HepG2 (cell line): ENCODE data around the gene SCP2. TPM values are rescaled to one million over a fixed set of nuclear protein-coding genes. Genes with fewer than 3 reads are reported as not detected.

Experiments used
- ATAC-seq: fragments of 200-7000 bp; cut with Tn5 transposase; 3 replicates; pipeline ENCODE4 v1.9.1; 2020; ENCODE audit warnings: mild to moderate bottlenecking, moderate library complexity
- BruUV-seq: library from RNA; stranded (reverse); fragments of 400-500 nt; replicated peaks from 2 replicates; lab custom pipeline; 2021; lab: Mats Ljungman, UMichigan
- CTCF ChIA-PET: fragments of 300-600 bp; formaldehyde crosslinking; extraction: SDS; loops from one replicate; lab custom pipeline; 2021; ENCODE audit warnings: low total read pairs, inconsistent platforms, low intra/inter-chr PET ratio; lab: Yijun Ruan, JAX
- POLR2A ChIA-PET: fragments of 350-600 bp; sonication (Branson Sonifier 250); formaldehyde crosslinking; loops from one replicate; lab custom pipeline; 2020; ENCODE audit warnings: antibody characterized with exemption, inconsistent platforms; lab: Yijun Ruan, JAX
- DNase-seq: peaks from one replicate; pipeline ENCODE4 v3.0.0-alpha.2; 2015; ENCODE audit warnings: low spot score
- FAIRE-seq: peaks from 3 replicates; lab custom pipeline; 2011; peaks lifted over from hg19 to GRCh38; lab: Jason Lieb, UNC
- H2AFZ ChIP-seq: one replicate; pipeline ENCODE4 v1.6.1; 2011; ENCODE audit warnings: low read length, inconsistent platforms
- H3K27ac ChIP-seq: fragments of 300-600 bp; 3 replicates; pipeline ENCODE4 v1.8.0; 2011; ENCODE audit warnings: mixed run types, mild to moderate bottlenecking, mixed read lengths, low read length, inconsistent platforms; ENCODE audit not compliant: insufficient read depth; ENCODE audit errors: extremely low read length
- H3K27me3 ChIP-seq, 2 experiments: fragments of 200-600 bp in 1 of 2; 2 replicates in 1 of 2; 3 replicates in 1 of 2; pipeline versions ENCODE4 v1.6.0 to v1.8.0; 2011; ENCODE audit warnings: low read length in 2 of 2, mild to moderate bottlenecking in 2 of 2, moderate library complexity in 2 of 2, inconsistent platforms in 1 of 2; ENCODE audit not compliant: insufficient read depth in 2 of 2, control insufficient read depth in 1 of 2
- H3K36me3 ChIP-seq, 2 experiments: fragments of 200-600 bp in 1 of 2; replicated peaks in 1 of 2; 2 replicates in 1 of 2; 3 replicates in 1 of 2; pipeline versions ENCODE4 v1.5.1 to v1.8.0; 2011; ENCODE audit warnings: low read length in 2 of 2, inconsistent platforms in 1 of 2; ENCODE audit not compliant: insufficient read depth in 2 of 2, control insufficient read depth in 1 of 2
- H3K4me1 ChIP-seq: 2 replicates; pipeline ENCODE4 v1.5.1; 2012; ENCODE audit warnings: low read length, inconsistent platforms; ENCODE audit not compliant: insufficient read depth
- H3K4me2 ChIP-seq: 2 replicates; pipeline ENCODE4 v1.6.0; 2011; ENCODE audit warnings: low read depth, low read length, inconsistent platforms
- H3K4me3 ChIP-seq, 3 experiments: fragments of 200-600 bp in 1 of 3; sonication (generic), shearing (Covaris generic) in 1 of 3; replicated peaks in 1 of 3; 2 replicates each; pipeline ENCODE4 v1.5.1; 2011 to 2016; ENCODE audit warnings: low read length in 3 of 3, inconsistent platforms in 2 of 3, low read depth in 2 of 3, mild to moderate bottlenecking in 2 of 3, control low read depth in 1 of 3, mixed read lengths in 1 of 3; ENCODE audit not compliant: insufficient read depth in 1 of 3
- H3K79me2 ChIP-seq: one replicate; pipeline ENCODE4 v1.6.1; 2011; ENCODE audit warnings: low read length, inconsistent platforms; ENCODE audit not compliant: insufficient read depth
- H3K9ac ChIP-seq: 2 replicates; pipeline ENCODE4 v1.6.0; 2011; ENCODE audit warnings: mild to moderate bottlenecking, low read depth, low read length, inconsistent platforms; ENCODE audit not compliant: insufficient read depth
- H3K9me3 ChIP-seq: 2 replicates; pipeline ENCODE4 v1.5.1; 2012; ENCODE audit warnings: mild to moderate bottlenecking, low read length
- H4K20me1 ChIP-seq: 2 replicates; pipeline ENCODE4 v1.6.0; 2011; ENCODE audit warnings: inconsistent platforms, mild to moderate bottlenecking, low read length, moderate library complexity; ENCODE audit not compliant: insufficient read depth
- CC2D1A ChIP-seq: sonication (generic); formaldehyde crosslinking; IDR thresholded peaks from 2 replicates; pipeline ENCODE4 v1.8.1; 2023; ENCODE audit warnings: mild to moderate bottlenecking, missing genetic modification reagents
- CREM ChIP-seq, 2 experiments: sonication (generic) in 1 of 2; formaldehyde crosslinking in 1 of 2; IDR thresholded peaks; 2 replicates each; pipeline versions ENCODE4 v1.4.0 to v1.6.1; 2016 to 2020; ENCODE audit warnings: antibody characterized with exemption in 1 of 2, mild to moderate bottlenecking in 1 of 2, missing genetic modification reagents in 1 of 2
- GFI1 ChIP-seq: sonication (generic); formaldehyde crosslinking; IDR thresholded peaks from 2 replicates; pipeline ENCODE4 v1.5.0; 2020; ENCODE audit warnings: missing genetic modification reagents, mild to moderate bottlenecking, borderline replicate concordance
- HIVEP1 ChIP-seq: sonication (generic); formaldehyde crosslinking; IDR thresholded peaks from 2 replicates; pipeline ENCODE4 v1.4.0; 2020; ENCODE audit warnings: mild to moderate bottlenecking, missing genetic modification reagents
- MXI1 ChIP-seq: IDR thresholded peaks from 3 replicates; pipeline ENCODE4 v1.6.1; 2012; ENCODE audit warnings: low read depth, low read length, inconsistent platforms, borderline replicate concordance
- NFE2L2 ChIP-seq: fragments of 150-350 bp; IDR thresholded peaks from 2 replicates; pipeline ENCODE4 v1.6.1; 2014; ENCODE audit warnings: low read length
- POGK ChIP-seq: sonication (generic); formaldehyde crosslinking; conservative IDR thresholded peaks from 2 replicates; pipeline ENCODE4 v1.8.0; 2022; ENCODE audit warnings: mild to moderate bottlenecking, moderate library complexity, missing genetic modification reagents
- POLR2AphosphoS5 ChIP-seq: IDR thresholded peaks from 2 replicates; pipeline ENCODE4 v1.6.1; 2012; ENCODE audit warnings: low read depth, low read length
- RARA ChIP-seq: IDR thresholded peaks from 2 replicates; pipeline ENCODE4 v1.6.1; 2016; ENCODE audit warnings: missing genetic modification reagents, missing compliant biosample characterization
- SAFB2 ChIP-seq: sonication (generic); formaldehyde crosslinking; IDR thresholded peaks from 2 replicates; pipeline ENCODE4 v1.5.1; 2020; ENCODE audit warnings: missing genetic modification reagents, low read depth, mild to moderate bottlenecking, borderline replicate concordance
- TRIM22 ChIP-seq: fragments of 450-650 bp; IDR thresholded peaks from 2 replicates; pipeline ENCODE4 v1.6.1; 2017
- ZBTB1 ChIP-seq: sonication (generic); formaldehyde crosslinking; IDR thresholded peaks from 2 replicates; pipeline ENCODE4 v1.4.0; 2020; ENCODE audit warnings: missing genetic modification reagents, borderline replicate concordance
- ZFP90 ChIP-seq: sonication (generic); formaldehyde crosslinking; IDR thresholded peaks from 2 replicates; pipeline ENCODE4 v1.8.0; 2022; ENCODE audit warnings: missing genetic modification reagents, mild to moderate bottlenecking, inconsistent platforms, borderline replicate concordance
- ZNF180 ChIP-seq: sonication (generic); formaldehyde crosslinking; IDR thresholded peaks from 2 replicates; pipeline ENCODE4 v1.4.0; 2020; ENCODE audit warnings: low read depth, missing genetic modification reagents, borderline replicate concordance
- ZNF496 ChIP-seq: sonication (generic); formaldehyde crosslinking; IDR thresholded peaks from 2 replicates; pipeline ENCODE4 v1.8.1; 2023; ENCODE audit warnings: mild to moderate bottlenecking, moderate library complexity, missing genetic modification reagents; ENCODE audit not compliant: insufficient replicate concordance
- ZNF564 ChIP-seq: sonication (generic); formaldehyde crosslinking; IDR thresholded peaks from 2 replicates; pipeline ENCODE4 v1.8.1; 2023; ENCODE audit warnings: mild to moderate bottlenecking, missing genetic modification reagents
- WGBS: methylation state at CpG from one replicate; pipeline ENCODE4 v1.1.6; 2017; ENCODE audit warnings: low lambda C conversion rate; 5-methylcytosine and 5-hydroxymethylcytosine counted together
- in situ Hi-C: cut with HindIII; loops from 2 replicates; pipeline ENCODE4 v1.10.0; 2017; ENCODE audit warnings: low pct_unique_long_range_greater_than_20kb; ENCODE audit not compliant: extremely low pct_ligation_motif_present
- intact Hi-C: fragments of 100-400 bp; cut with micrococcal nuclease; formaldehyde crosslinking; loops from one replicate; pipeline ENCODE4 v1.10.0; 2022; ENCODE audit not compliant: unreplicated experiment
- polyA plus RNA-seq, 8 experiments: library from polyadenylated mRNA; depleted of rRNA in 3 of 8; stranded (reverse) in 7 of 8; unstranded in 1 of 8; fragments of >200 nt; fragmentation: Illumina TruSeq in 4 of 8; extraction: Trizol in 4 of 8; gene quantifications; 2 replicates each; pipeline versions ENCODE4 v1.2.1 to v1.2.3, GENCODE V29; 2011 to 2016; ENCODE audit warnings: low read depth in 4 of 8, missing spikeins in 1 of 8, mixed read lengths in 1 of 8; ENCODE audit not compliant: insufficient read depth in 1 of 8
- total RNA-seq, 5 experiments: library from RNA; depleted of rRNA; stranded (reverse); fragments of >200 nt; fragmentation: Illumina TruSeq; extraction: Trizol; gene quantifications; 2 replicates each; pipeline ENCODE4 v1.2.3, GENCODE V29; 2016; ENCODE audit warnings: low read depth in 1 of 5

The SCP2 gene
- total and polyA plus RNA-seq, 2 of the 13 experiments (the other 11 are each of a cell fraction or from before 2014, with no cell fraction given): 59.0 to 133 TPM

GRCh38 chr1:53063744-53064515 is 136.9 kb downstream of the SCP2 start:
- TF ChIP-seq ZFP90 (CRISPR knock-in tag) (no peak), ZNF564 (no peak), CREM (IDR thresholded peaks at IDR 0.05) (no peak), CREM (CRISPR knock-in tag; IDR thresholded peaks at IDR 0.05) (no peak), ZBTB1 (no peak), POLR2AphosphoS5 (no peak), GFI1 (no peak), RARA (CRISPR knock-in tag) (no peak), ZNF496 (CRISPR knock-in tag) (no peak), ZNF180 (CRISPR knock-in tag) (no peak), TRIM22 (no peak), MXI1 (no peak), CC2D1A (CRISPR knock-in tag) (no peak), POGK (CRISPR knock-in tag) (no peak), HIVEP1 (CRISPR knock-in tag) (no peak), NFE2L2 (no peak), SAFB2 (CRISPR knock-in tag) (no peak)
- Histone ChIP-seq H3K79me2 (no peaks in the 10 kb centered on the region), H2AFZ (no peak overlapping the region), H4K20me1 (no peaks in the 10 kb centered on the region), H3K4me1 (no peaks in the 10 kb centered on the region), H3K4me2 (no peak overlapping the region), H3K27me3 (peaks cover 4 to 29% of the 10 kb centered on the region in 2 experiments), H3K4me3 (no peak overlapping the region), H3K9me3 (no peaks in the 10 kb centered on the region), H3K27ac (no peak overlapping the region), H3K36me3 (no peaks in the 10 kb centered on the region), H3K9ac (no peak overlapping the region)
- in situ Hi-C loops: no loop called here
- ChIA-PET POLR2A (no interaction called here), CTCF (no interaction called here)
- DNase-seq (no peak), ATAC-seq (no peak), FAIRE-seq (no peak)
- BruUV-seq: no TSS peak
- 36% methylated on average over 8 of the region's 9 CpGs for WGBS
- intact Hi-C loops: no loop called here
